GM12892 (cell line): ENCODE data around the gene FBXW7.

Source experiments
- POLR2A ChIP-seq: IDR thresholded peaks from 2 replicates; pipeline ENCODE4 v1.6.1; 2011; ENCODE audit warnings: low read depth, low read length, control low read depth
- TAF1 ChIP-seq: IDR thresholded peaks from 2 replicates; pipeline ENCODE4 v1.6.1; 2011; ENCODE audit warnings: low read depth, mild to moderate bottlenecking, control low read depth, low read length, borderline replicate concordance

- TF ChIP-seq POLR2A = no peak
- TF ChIP-seq TAF1 = no peak
Observed at GRCh38 chr4:152522245-152522644, 13.6 kb downstream of the FBXW7 start.
